ENCODE data around the gene TMPRSS5. TPM values are rescaled to one million over a fixed set of nuclear protein-coding genes. Genes with fewer than 3 reads are reported as not detected.

Gene TMPRSS5
- total RNA-seq, 1 donor from 2014 or later: 1.3 TPM

- H3K9me3 Mint-ChIP-seq (ENCODE audit: unreplicated experiment): peaks cover 6% of the 10 kb centered on the region
- no peaks in the 10 kb centered on the region for H3K4me1 Mint-ChIP-seq (ENCODE audit: low read depth, unreplicated experiment)
- H3K4me3 Mint-ChIP-seq (ENCODE audit: unreplicated experiment): no peak overlapping the region
- no peaks in the 10 kb centered on the region for H3K27me3 Mint-ChIP-seq (ENCODE audit: unreplicated experiment)
- DNase-seq: no peak
- H3K36me3 Mint-ChIP-seq (ENCODE audit: unreplicated experiment): peaks cover 6% of the 10 kb centered on the region
- H3K27ac Mint-ChIP-seq (ENCODE audit: unreplicated experiment): no peak overlapping the region
- no peak for TF ChIP-seq CTCF (IDR thresholded peaks at IDR 0.05; ENCODE audit: partially characterized antibody, unreplicated experiment)
Observed at GRCh38 chr11:113644605-113645004, 61.5 kb downstream of the TMPRSS5 start.

GRCh38 chr11:113643701-113644100, 62.4 kb downstream of the TMPRSS5 start:
- no peak overlapping the region for H3K27ac Mint-ChIP-seq (ENCODE audit: unreplicated experiment)
- DNase-seq: no peak
- H3K4me1 Mint-ChIP-seq (ENCODE audit: low read depth, unreplicated experiment): no peaks in the 10 kb centered on the region
- no peak for TF ChIP-seq CTCF (IDR thresholded peaks at IDR 0.05; ENCODE audit: partially characterized antibody, unreplicated experiment)
- H3K36me3 Mint-ChIP-seq (ENCODE audit: unreplicated experiment): peaks cover 6% of the 10 kb centered on the region
- H3K9me3 Mint-ChIP-seq (ENCODE audit: unreplicated experiment): peaks cover 6% of the 10 kb centered on the region
- H3K27me3 Mint-ChIP-seq (ENCODE audit: unreplicated experiment): peaks cover 2% of the 10 kb centered on the region
- no peak overlapping the region for H3K4me3 Mint-ChIP-seq (ENCODE audit: unreplicated experiment)

- no peaks in the 10 kb centered on the region for H3K4me1 Mint-ChIP-seq (ENCODE audit: low read depth, unreplicated experiment)
- no peak for TF ChIP-seq CTCF (IDR thresholded peaks at IDR 0.05; ENCODE audit: partially characterized antibody, unreplicated experiment)
- H3K4me3 Mint-ChIP-seq (ENCODE audit: unreplicated experiment): no peak overlapping the region
- no peak overlapping the region for H3K27ac Mint-ChIP-seq (ENCODE audit: unreplicated experiment)
- DNase-seq: no peak
- H3K27me3 Mint-ChIP-seq (ENCODE audit: unreplicated experiment): peaks cover 4% of the 10 kb centered on the region
- peaks cover 3% of the 10 kb centered on the region for H3K9me3 Mint-ChIP-seq (ENCODE audit: unreplicated experiment)
- peaks cover 5% of the 10 kb centered on the region for H3K36me3 Mint-ChIP-seq (ENCODE audit: unreplicated experiment)
Observed at GRCh38 chr11:113643006-113643585, 63.0 kb downstream of the TMPRSS5 start.

GRCh38 chr11:113642090-113642489, 64.0 kb downstream of the TMPRSS5 start:
- Mint-ChIP-seq H3K9me3 (ENCODE audit: unreplicated experiment) (peaks cover 5% of the 10 kb centered on the region), H3K36me3 (ENCODE audit: unreplicated experiment) (no peaks in the 10 kb centered on the region)
- no peak for TF ChIP-seq CTCF (IDR thresholded peaks at IDR 0.05; ENCODE audit: partially characterized antibody, unreplicated experiment)

GRCh38 chr11:113638376-113638775, 67.7 kb downstream of the TMPRSS5 start:
- no peak for TF ChIP-seq CTCF (IDR thresholded peaks at IDR 0.05; ENCODE audit: partially characterized antibody, unreplicated experiment)
- peaks cover 6% of the 10 kb centered on the region for H3K4me1 Mint-ChIP-seq (ENCODE audit: low read depth, unreplicated experiment)
- no peak overlapping the region for H3K27ac Mint-ChIP-seq (ENCODE audit: unreplicated experiment)
- no peak overlapping the region for H3K4me3 Mint-ChIP-seq (ENCODE audit: unreplicated experiment)
- DNase-seq: no peak
- peaks cover 6% of the 10 kb centered on the region for H3K36me3 Mint-ChIP-seq (ENCODE audit: unreplicated experiment)
- H3K9me3 Mint-ChIP-seq (ENCODE audit: unreplicated experiment): peaks cover 5% of the 10 kb centered on the region
- H3K27me3 Mint-ChIP-seq (ENCODE audit: unreplicated experiment): peaks cover 4% of the 10 kb centered on the region

More at GRCh38 chr11:113642090-113642489, 64.0 kb downstream of the TMPRSS5 start:
- DNase-seq: no peak
- Mint-ChIP-seq H3K4me3 (ENCODE audit: unreplicated experiment) (no peak overlapping the region), H3K27me3 (ENCODE audit: unreplicated experiment) (peaks cover 4% of the 10 kb centered on the region), H3K27ac (ENCODE audit: unreplicated experiment) (no peak overlapping the region), H3K4me1 (ENCODE audit: low read depth, unreplicated experiment) (peaks cover 2% of the 10 kb centered on the region)
